NCI-H187 (cell line): Measurements from ENCODE around the gene TUBA3D.
"Not testable (repeated sequence)": the region's sequence is repeated elsewhere in the genome, so short reads cannot be mapped to it uniquely, and the experiment has no call there.

Experiments used
- DNase-seq, 2 experiments: peaks; one replicate each; lab custom pipeline; 2025; lab: John Stamatoyannopoulos, UW

TUBA3D gene

GRCh38 chr2:131514408-131515166 lies 38.7 kb downstream of the TUBA3D start:
- not testable (repeated sequence) for DNase-seq

GRCh38 chr2:131515235-131515634 lies 39.3 kb downstream of the TUBA3D start:
- not testable (repeated sequence) for DNase-seq

- no peak for DNase-seq
These were observed 40.1 kb downstream of the TUBA3D start for GRCh38 chr2:131516011-131516410.

- DNase-seq = not testable (repeated sequence)
These were observed 40.7 kb downstream of the TUBA3D start for GRCh38 chr2:131516621-131517020.

GRCh38 chr2:131517106-131517831 lies 41.4 kb downstream of the TUBA3D start:
- DNase-seq = no peak

- not testable (repeated sequence) for DNase-seq
These were observed 41.9 kb downstream of the TUBA3D start for GRCh38 chr2:131517856-131518255.

GRCh38 chr2:131518531-131518930 lies 42.6 kb downstream of the TUBA3D start:
- not testable (repeated sequence) for DNase-seq

- DNase-seq = no peak
These were observed 43.5 kb downstream of the TUBA3D start for GRCh38 chr2:131519466-131519865.

GRCh38 chr2:131519871-131520470 lies 44.1 kb downstream of the TUBA3D start:
- not testable (repeated sequence) for DNase-seq

- DNase-seq = no peak
These were observed 44.6 kb downstream of the TUBA3D start for GRCh38 chr2:131520526-131520925.

GRCh38 chr2:131521524-131521923 lies 45.6 kb downstream of the TUBA3D start:
- not testable (repeated sequence) for DNase-seq

- no peak for DNase-seq
These were observed 46.3 kb downstream of the TUBA3D start for GRCh38 chr2:131521961-131522781.

GRCh38 chr2:131525256-131525655 lies 49.3 kb downstream of the TUBA3D start:
- DNase-seq = not testable (repeated sequence)

- peak; percentile 20 to 31 for DNase-seq
These were observed 51.4 kb downstream of the TUBA3D start, which contains the start of gene CCDC74A for GRCh38 chr2:131527131-131528001. Gene CCDC74A (plus strand): TSS chr2:131527888. CDS start chr2:131527971, 83 bp downstream.

- DNase-seq = not testable (repeated sequence)
These were observed 53.3 kb downstream of the TUBA3D start for GRCh38 chr2:131528981-131529863.

GRCh38 chr2:131529864-131530445 lies 54.0 kb downstream of the TUBA3D start:
- not testable (repeated sequence) for DNase-seq

- DNase-seq = not testable (repeated sequence)
These were observed 54.9 kb downstream of the TUBA3D start for GRCh38 chr2:131530626-131531344.

GRCh38 chr2:131531547-131532185 lies 55.7 kb downstream of the TUBA3D start:
- DNase-seq = not testable (repeated sequence)
